MV-4-11 (cell line): ENCODE results near the gene CFAP299.
"Not testable (repeated sequence)": the region's sequence is repeated elsewhere in the genome, so short reads cannot be mapped to it uniquely, and the experiment has no call there.

Experiments used
- DNase-seq: peaks from one replicate; lab custom pipeline; 2025; lab: John Stamatoyannopoulos, UW

The CFAP299 gene

DNA sequence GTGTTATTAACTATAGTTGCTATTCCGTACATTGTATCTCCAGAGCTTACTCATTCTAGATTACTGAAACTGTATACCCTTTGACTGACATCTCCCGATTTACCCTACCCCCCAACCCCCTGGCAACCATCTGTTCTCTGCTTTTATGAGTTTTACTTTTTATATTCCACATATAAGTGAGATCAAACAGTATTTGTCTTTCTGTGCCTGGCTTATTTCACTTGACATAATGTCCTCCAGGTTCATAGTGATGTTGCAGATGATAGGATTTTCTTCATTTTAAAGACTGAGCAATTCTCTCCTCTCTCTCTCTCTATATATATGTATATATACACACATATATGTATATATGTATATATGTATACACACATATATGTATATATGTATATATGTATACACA lies 54.6 kb downstream of the CFAP299 start:
- DNase-seq = no peak

- DNase-seq = no peak
Measured at GRCh38 chr4:80393246-80393969, 57.9 kb downstream of the CFAP299 start.

GRCh38 chr4:80393970-80394250 lies 58.4 kb downstream of the CFAP299 start:
- DNase-seq = no peak

- no peak for DNase-seq
Measured at GRCh38 chr4:80407246-80407645, 71.7 kb downstream of the CFAP299 start.

DNA sequence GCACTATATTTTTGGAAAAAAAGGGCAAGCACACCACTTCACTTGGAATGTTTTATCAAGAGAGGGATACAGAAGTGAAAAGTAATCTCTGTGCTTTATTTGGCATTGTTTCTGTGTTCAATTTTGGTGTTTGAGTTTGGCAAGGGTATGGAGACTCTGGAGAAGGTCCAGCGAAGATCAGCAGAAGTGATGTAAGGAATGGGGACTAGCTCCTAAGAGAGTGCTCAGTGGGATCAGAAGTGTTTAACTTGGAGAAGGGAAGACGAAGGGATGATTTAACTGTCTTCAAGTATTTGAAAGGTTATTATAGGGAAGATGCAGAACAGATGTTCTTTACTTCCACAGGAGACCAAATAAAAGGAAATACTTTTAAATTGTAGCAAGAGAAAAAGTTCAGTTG lies 74.3 kb downstream of the CFAP299 start:
- DNase-seq = no peak

DNA sequence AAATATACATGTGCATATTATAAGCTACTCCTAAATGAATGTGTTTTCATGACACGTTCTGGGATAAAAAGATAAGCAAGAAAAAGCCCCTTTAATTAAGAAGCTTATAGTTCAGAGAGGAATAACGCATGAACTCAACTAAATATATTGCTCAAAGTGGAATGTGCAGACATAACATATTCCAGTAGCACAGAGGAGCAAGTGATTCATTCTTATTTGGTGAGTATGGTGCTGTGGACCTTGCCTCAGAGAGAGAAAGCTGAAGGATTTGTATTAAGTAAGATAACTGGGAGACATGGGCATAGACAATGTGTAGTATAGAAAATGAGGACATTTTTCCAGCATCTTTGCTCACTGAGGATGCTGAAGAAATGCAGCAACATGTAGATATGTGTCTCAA lies 76.8 kb downstream of the CFAP299 start:
- no peak for DNase-seq

GRCh38 chr4:80413086-80413485 lies 77.6 kb downstream of the CFAP299 start:
- no peak for DNase-seq

DNA sequence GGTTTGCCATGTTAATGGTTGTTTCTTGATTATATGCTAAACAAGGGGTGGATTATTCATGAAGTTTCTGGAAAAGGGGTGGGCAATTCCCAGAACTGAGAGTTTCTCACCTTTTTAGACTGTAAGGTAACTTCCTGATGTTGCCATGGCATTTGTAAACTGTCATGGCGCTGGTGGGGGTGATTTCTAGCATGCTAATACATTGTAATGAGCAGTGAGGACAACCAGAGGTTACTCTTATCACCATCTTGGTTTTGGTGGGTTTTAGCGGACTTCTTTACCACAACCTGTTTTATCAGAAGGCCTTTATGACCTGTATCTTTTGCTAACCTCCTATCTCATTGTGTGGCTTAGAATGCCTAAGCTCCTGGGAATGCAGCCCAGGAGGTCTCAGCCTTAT lies 81.5 kb downstream of the CFAP299 start:
- DNase-seq = no peak

- no peak for DNase-seq
Measured at GRCh38 chr4:80419946-80420345, 84.4 kb downstream of the CFAP299 start.

- DNase-seq = no peak
Measured at GRCh38 chr4:80420638-80421037, 85.1 kb downstream of the CFAP299 start.

DNA sequence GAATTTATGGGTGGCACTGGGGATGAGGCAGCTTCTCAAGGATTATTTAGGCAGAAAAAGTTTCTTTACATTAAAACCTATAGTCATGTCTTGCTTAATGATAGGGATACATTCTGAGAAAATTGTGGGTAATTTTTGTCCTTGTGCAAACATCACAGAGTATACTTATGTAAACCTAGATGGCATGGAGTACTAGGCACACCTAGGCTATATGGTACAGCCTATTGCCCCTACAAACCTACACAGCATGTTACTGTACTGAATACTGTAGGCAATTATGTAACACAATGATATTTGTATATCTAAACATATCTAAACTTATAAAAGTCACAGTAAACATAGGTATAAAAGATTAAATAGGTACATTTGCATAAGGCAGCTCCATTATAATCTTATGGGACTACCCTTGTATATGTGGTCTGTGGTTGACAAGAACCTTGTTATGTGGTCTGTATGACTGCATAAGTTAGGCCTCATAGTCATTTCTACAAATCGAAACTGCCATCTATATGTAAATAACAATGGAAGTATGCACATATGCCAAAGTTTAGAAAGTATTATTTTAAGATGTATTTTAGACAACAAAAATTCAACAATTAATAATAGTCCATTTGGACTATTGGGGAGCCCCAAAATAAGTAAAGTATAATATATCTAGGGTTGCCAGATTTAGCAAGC lies 87.3 kb downstream of the CFAP299 start:
- DNase-seq = no peak

DNA sequence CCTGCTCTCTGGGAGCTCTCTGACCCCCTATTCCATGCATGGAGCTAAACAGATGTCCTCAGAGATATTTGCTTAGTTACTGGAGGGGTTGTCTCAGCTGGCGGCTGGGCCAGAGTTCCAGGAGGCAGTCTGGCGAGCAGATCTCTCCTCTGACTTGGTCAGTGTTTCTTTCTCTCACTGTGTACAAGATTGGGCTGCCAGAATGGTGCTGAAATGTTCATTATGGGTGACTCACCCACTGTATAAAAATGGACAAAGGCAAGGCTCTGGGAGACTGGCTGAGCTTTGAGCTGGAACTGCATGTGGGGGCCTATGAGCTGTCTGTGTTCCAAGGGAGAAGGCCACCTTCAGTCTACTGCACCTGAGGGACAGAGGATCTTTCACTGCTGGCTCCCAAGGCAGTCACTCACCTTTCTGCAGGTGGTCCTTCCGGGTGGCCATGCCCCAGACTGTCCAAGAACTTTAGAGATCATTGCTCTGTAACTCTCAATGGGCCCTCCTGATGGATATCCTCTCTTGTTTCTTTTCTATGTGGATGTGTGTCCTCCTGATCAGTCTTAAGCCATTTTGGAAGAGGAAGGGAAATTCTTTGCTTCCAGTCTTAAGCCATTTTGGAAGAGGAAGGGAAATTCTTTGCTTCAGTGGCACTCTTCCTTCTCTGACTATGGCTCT lies 88.2 kb downstream of the CFAP299 start:
- DNase-seq = no peak

- DNase-seq = no peak
Measured at GRCh38 chr4:80424225-80424581, 88.7 kb downstream of the CFAP299 start.

DNA sequence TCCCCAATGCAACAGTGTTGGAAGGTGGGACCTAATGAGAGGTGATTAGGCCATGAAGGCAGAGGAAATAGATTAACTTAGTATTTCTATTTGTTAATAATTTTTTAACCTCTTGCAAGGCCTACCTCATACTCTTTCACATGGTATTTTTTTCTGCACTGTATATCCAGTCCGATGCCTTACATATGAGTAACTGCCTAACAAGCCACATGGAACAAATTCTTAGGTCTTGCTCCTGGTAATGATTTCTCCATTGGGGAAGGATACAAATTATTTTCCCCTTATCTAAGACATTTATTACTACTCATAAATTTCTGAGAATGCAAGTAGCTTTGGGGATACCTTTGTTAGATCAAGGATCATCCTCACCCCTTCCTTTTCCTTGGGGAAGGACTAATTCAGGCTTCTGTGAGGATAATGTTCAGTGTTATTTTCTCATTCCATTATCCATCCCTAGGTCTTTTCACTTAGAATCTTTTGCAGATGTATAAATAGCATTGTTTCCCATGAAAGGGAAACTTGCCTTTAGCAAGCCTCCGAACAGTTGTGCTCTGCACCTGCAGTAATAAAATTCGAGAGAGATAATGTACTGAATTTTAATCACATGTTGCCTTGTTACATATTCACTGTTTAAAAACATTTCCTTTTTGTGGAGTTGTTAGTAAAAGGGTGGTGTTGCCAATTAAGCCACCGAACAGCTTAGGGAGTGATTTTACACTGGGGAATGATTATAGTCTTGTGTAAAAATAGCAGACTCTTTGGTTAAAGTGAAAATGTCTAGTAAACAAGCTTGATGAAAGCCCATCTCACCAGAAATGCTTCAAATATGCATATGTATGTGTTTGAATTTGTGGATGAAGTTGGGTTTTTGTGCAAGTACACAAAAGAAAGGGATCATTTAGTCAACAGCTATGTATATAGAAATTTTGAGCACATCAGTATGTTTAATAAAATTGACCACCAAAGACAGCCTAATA lies 89.9 kb downstream of the CFAP299 start:
- DNase-seq = no peak

DNA sequence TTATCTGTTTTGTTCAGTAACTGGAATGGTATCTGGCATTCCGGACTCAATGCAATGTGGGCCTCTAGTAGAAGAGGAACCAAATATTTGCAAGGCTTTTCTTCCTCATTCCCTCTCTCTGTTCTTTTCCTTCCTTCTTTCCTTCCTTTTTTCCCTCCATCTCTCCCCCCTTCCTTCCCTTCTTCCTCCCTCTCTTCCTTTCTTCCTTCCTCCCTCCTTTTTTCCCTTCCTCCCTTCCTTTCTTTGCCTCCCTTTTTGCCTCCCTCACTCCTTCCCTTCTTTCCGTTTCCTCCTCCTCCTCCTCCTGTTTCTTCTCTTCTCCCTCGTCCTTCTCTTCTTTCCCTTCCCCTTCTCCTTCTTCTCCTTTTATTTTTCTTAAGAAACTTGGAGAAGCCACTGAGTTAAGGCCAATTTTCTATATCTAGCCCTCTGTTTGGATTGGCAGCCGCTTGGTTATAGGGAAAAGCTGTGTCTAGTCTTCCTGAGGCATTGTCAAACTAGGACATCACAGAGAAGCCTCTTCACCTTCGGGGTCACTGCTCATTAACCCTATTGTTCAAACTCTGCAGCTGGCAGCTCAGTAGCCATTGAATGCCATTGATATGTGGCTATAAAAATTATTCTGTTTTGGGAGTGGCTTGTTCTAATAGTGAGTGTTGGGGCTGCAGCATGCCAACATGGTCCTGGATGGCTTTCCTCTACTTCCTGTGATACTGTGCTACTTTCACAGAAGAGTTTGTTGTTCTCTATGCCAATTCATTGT lies 95.9 kb downstream of the CFAP299 start:
- no peak for DNase-seq

DNA sequence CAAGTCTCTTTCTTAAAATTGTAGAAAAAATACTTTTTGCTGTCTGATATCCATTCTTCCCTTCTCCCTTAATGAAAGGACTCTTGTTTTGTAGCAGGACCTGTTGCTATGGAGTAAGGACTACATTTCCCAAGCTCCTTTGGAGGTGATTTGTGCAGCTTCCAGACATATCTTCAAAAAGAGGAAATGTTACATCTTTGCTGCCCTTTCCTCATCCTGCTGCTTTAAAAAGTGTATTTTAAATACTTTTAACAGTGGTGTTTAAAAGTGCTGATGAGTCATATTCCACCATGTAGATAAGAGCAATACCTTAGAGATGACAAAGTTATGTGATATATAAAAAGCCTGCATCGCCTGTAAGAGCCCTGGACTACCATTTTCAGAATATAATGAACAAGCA lies 98.7 kb downstream of the CFAP299 start:
- peak; percentile 21 for DNase-seq

GRCh38 chr4:80438016-80438415 lies 102.5 kb downstream of the CFAP299 start:
- DNase-seq = no peak

DNA sequence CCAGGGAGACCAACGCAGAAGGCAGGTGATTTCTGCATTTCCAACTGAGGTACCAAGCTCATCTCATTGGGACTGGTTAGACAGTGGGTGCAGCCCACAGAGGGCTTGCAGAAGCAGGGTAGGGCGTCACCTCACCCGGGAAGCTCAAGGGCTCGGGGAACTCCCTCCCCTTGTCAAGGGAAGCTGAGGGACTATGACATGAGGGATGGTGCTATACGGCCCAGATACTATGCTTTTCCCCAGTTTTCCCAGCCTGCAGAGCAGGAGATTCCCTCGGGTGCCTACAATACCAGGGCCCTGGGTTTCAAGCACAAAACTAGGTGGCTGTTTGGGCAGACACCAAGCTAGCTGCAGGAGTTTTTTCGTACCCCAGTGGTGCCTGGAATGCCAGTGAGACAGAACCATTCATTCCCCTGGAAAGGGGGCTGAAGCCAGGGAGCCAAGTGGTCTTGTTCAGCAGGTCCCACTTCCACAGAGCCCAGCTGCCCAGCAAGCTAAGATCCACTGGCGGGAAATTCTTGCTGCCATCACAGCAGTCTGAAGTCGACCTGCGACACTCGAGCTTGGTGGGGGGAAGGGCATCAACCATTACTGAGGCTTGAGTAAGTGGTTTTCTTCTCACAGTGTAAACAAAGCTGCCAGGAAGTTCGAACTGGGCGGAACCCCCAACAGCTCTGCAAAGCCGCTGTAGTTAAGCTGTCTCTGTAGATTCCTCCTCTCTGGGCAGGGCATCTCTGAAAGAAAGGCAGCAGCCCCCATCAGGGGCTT lies 103.9 kb downstream of the CFAP299 start:
- DNase-seq = not testable (repeated sequence)

- DNase-seq = no peak
Measured at GRCh38 chr4:80446248-80446647, 110.7 kb downstream of the CFAP299 start.

DNA sequence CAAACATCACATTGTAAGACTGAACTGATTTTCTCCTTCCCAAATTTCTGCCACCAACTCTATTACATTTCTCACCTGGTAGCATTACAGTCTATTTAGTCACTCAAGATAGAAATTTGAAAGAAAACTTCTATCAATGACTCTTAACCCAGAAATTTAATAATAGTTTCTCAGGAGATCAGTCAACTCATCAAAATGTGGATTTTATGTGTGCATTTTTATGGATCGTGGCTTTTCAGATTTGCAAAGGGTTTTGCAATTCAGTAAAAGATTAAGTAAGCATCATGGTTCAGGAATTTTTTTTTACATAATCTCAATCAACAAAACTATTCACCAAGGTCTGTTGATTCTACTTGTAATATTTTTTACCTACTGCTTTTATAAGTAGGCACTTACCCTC lies 111.1 kb downstream of the CFAP299 start:
- DNase-seq = no peak

- DNase-seq = no peak
Measured at GRCh38 chr4:80447493-80447892, 112.0 kb downstream of the CFAP299 start.
